Tibial nerve (tissue), 4 donors: Measurements from ENCODE around the gene EFCAB6. TPM values are rescaled to one million over a fixed set of nuclear protein-coding genes. Genes with fewer than 3 reads are reported as not detected.

Source experiments
- DNase-seq, 2 donors: peaks; one replicate each; pipeline ENCODE4 v3.0.0-alpha.2; 2019; ENCODE audit warnings: low spot score in 2 of 2
- H3K27ac ChIP-seq, 4 donors: fragments of 200-600 bp; sonication (generic) in 3 of 4; one replicate each; pipeline ENCODE4 v1.5.1; 2017 to 2019; ENCODE audit warnings: mild to moderate bottlenecking in 1 of 4
- H3K27me3 ChIP-seq, 2 donors: fragments of 200-600 bp; sonication (generic) in 1 of 2; one replicate each; pipeline versions ENCODE4 v1.5.1 to v1.6.0; 2017 to 2019
- H3K36me3 ChIP-seq, 3 donors: fragments of 200-600 bp; sonication (generic); one replicate each; pipeline ENCODE4 v1.5.1; 2018 to 2019
- H3K4me1 ChIP-seq, 4 donors: fragments of 200-600 bp; sonication (generic) in 3 of 4; one replicate each; pipeline ENCODE4 v1.5.1; 2017 to 2019
- H3K4me3 ChIP-seq, 4 donors: fragments of 200-600 bp; sonication (generic) in 3 of 4; one replicate each; pipeline ENCODE4 v1.5.1; 2017 to 2019; ENCODE audit warnings: mild to moderate bottlenecking in 1 of 4, moderate library complexity in 1 of 4
- H3K9me3 ChIP-seq, 4 donors: fragments of 200-600 bp; sonication (generic) in 3 of 4; one replicate each; pipeline ENCODE4 v1.5.1; 2017 to 2019
- EP300 ChIP-seq, 2 donors: sonication (generic); formaldehyde crosslinking; IDR thresholded peaks; one replicate each; pipeline ENCODE4 v1.6.1; 2017; ENCODE audit warnings: antibody characterized with exemption in 2 of 2, mild to moderate bottlenecking in 1 of 2
- POLR2A ChIP-seq, 2 donors: fragments of 450-650 bp; IDR thresholded peaks; one replicate each; pipeline ENCODE4 v1.6.1; 2017; ENCODE audit warnings: antibody characterized with exemption in 2 of 2, mild to moderate bottlenecking in 2 of 2, moderate library complexity in 2 of 2
- WGBS, 2 donors: methylation state at CpG; one replicate each; pipeline ENCODE4 v1.1.5; 2018; 5-methylcytosine and 5-hydroxymethylcytosine counted together
- total RNA-seq, 4 donors: library from RNA; depleted of rRNA; stranded (reverse); fragments of >200 nt; gene quantifications; one replicate each; pipeline ENCODE4 v1.1.0, GENCODE V29; 2016
- TF ChIP-seq, protein P1 (sequence below), 5 experiments: fragments of 200-600 bp in 3 of 5; fragments of 450-650 bp in 2 of 5; sonication (generic) in 3 of 5; IDR thresholded peaks; one replicate each; pipeline ENCODE4 v1.5.1; 2016 to 2019; ENCODE audit warnings: antibody characterized with exemption in 5 of 5, mild to moderate bottlenecking in 3 of 5, moderate library complexity in 2 of 5

The EFCAB6 gene
- total RNA-seq, 4 donors from 2014 or later, result 3.3 to 9.2 (median 6.8) TPM

DNA sequence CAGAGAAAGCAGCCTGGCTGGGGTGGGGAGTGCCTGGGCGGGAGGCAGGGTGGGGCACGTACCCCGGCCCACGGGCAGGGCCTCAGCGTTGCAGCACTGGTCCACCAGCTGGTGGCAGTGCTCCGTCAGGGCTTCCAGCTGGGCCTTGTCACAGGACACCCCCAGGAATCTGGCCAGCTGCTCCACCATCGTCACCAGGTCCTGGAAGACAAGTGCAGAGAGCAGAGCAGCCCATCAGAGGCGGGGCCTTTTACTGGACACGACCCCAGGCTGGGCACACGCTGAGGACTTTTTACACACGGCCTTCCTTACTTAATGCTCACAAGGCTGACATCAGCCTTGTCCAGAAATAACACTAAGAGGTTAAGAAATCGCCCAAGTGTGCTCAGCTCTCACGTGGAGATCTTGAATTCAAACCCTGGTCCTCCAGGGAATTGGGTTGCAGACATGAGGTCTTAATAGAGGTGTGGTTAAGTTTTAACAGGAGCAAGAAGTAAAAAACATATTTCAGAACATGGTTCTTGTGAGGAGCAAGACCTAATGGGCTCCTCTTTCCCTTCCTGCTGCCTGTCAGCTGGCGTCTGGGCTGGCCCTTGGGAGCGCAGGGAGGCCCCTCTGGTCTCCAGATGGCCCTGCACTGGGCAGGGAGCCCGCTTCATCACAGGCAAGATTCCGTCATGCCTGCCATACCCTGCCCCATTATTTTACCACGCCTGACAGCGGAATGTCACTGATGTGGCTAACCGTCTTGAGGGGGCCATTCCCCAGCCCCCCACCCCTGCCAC is 17.1 kb upstream of the EFCAB6 start:
- WGBS, 2 donors, result 51 to 54% methylated on average over 18 to 20 of the region's 20 CpGs
- H3K27me3 ChIP-seq, result no peaks in the 10 kb centered on the region
- H3K36me3 ChIP-seq, result no peaks in the 10 kb centered on the region
- H3K4me3 ChIP-seq, result no peak overlapping the region
- peak overlapping the region; percentile 64 to 81 (median 72) for H3K27ac ChIP-seq
- TF ChIP-seq, protein P1, sequence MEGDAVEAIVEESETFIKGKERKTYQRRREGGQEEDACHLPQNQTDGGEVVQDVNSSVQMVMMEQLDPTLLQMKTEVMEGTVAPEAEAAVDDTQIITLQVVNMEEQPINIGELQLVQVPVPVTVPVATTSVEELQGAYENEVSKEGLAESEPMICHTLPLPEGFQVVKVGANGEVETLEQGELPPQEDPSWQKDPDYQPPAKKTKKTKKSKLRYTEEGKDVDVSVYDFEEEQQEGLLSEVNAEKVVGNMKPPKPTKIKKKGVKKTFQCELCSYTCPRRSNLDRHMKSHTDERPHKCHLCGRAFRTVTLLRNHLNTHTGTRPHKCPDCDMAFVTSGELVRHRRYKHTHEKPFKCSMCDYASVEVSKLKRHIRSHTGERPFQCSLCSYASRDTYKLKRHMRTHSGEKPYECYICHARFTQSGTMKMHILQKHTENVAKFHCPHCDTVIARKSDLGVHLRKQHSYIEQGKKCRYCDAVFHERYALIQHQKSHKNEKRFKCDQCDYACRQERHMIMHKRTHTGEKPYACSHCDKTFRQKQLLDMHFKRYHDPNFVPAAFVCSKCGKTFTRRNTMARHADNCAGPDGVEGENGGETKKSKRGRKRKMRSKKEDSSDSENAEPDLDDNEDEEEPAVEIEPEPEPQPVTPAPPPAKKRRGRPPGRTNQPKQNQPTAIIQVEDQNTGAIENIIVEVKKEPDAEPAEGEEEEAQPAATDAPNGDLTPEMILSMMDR (IDR thresholded peaks at IDR 0.05), result peak in 1 of 5 experiments; percentile 16
- no peak for TF ChIP-seq POLR2A (IDR thresholded peaks at IDR 0.05)
- TF ChIP-seq EP300 (IDR thresholded peaks at IDR 0.05), result peak; percentile 64 to 82
- peak; percentile 65 to 69 for DNase-seq
- H3K4me1 ChIP-seq, result peaks cover 0 to 30% (median 7%) of the 10 kb centered on the region in 4 donors
- no peaks in the 10 kb centered on the region for H3K9me3 ChIP-seq

DNA sequence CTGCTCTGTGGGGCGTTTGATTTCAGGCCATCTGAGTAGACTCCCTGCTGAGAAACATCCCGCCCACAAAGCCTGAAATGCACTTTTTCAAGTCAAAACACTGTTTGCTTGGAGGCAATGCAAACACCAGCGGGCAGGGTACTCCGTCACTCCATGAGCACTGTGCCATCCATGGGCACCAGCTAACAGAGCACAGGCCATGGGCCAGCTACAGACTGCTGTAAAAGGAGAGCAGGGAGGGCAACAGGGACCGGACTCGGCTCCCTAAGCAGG is 16.6 kb upstream of the EFCAB6 start:
- Histone ChIP-seq H3K27ac (peak overlapping the region in 3 of 4 donors; percentile 32 to 81 (median 67)), H3K9me3 (no peaks in the 10 kb centered on the region), H3K36me3 (no peaks in the 10 kb centered on the region), H3K4me1 (peaks cover 0 to 30% (median 7%) of the 10 kb centered on the region in 4 donors), H3K4me3 (no peak overlapping the region), H3K27me3 (peaks cover 0 to 5% of the 10 kb centered on the region in 2 donors)
- WGBS, 2 donors, result 74 to 77% methylated on average over 6 of the region's 6 CpGs
- no peak for DNase-seq
- TF ChIP-seq EP300 (IDR thresholded peaks at IDR 0.05), result no peak
- TF ChIP-seq POLR2A (IDR thresholded peaks at IDR 0.05), result no peak
- TF ChIP-seq, protein P1 (IDR thresholded peaks at IDR 0.05), result no peak

- no peaks in the 10 kb centered on the region for H3K9me3 ChIP-seq
- 70 to 72% methylated on average over 11 to 16 of the region's 16 CpGs for WGBS, 2 donors
- peak overlapping the region in 1 of 4 donors; percentile 81 for H3K27ac ChIP-seq
- no peak overlapping the region for H3K4me3 ChIP-seq
- no peak for TF ChIP-seq POLR2A (IDR thresholded peaks at IDR 0.05)
- TF ChIP-seq EP300 (IDR thresholded peaks at IDR 0.05), result no peak
- TF ChIP-seq, protein P1 (IDR thresholded peaks at IDR 0.05), result no peak
- peaks cover 0 to 30% (median 7%) of the 10 kb centered on the region in 4 donors for H3K4me1 ChIP-seq
- no peaks in the 10 kb centered on the region for H3K36me3 ChIP-seq
- DNase-seq, result no peak
- H3K27me3 ChIP-seq, result peaks cover 0 to 10% of the 10 kb centered on the region in 2 donors
Measured at GRCh38 chr22:43827926-43828724, 16.0 kb upstream of the EFCAB6 start.

DNA sequence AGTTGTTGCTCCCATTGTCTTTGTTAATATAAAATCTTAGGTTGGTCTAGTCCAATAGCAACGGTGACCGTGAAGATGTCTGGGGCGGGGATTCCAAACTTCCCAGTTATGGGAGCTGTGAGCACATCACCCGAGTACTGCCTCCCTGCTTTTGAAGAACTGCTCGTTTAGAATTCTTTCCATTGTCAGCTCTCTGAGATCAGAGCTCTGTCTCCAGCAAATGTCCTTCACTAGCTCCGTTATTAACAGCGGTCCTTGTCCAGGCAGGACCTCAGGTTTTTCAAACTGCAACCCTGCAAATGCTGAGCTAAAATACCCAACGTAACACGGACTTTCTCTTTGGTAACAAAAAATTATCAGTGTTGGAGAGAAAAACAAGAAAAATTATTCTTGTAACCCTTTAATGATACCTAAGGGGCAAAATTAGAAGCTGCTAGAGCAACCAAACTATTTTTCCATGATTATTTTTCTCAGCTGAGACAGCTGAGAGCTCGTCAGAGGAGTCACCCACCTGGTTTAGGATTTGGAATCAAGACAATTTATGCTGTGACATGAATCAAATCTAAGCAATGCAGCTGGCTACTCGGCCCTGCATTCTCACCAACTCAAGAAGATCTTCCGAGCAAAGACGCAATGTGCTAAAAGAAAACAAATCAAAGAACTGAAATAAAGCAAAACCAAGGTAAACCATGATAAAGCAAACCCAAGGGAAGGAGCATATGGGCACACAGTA is 15.1 kb upstream of the EFCAB6 start:
- 59 to 68% methylated on average over 13 of the region's 13 CpGs for WGBS, 2 donors
- H3K27me3 ChIP-seq, result peaks cover 0 to 14% of the 10 kb centered on the region in 2 donors
- no peak overlapping the region for H3K27ac ChIP-seq
- H3K4me3 ChIP-seq, result no peak overlapping the region
- no peak for DNase-seq
- H3K4me1 ChIP-seq, result peaks cover 0 to 30% (median 7%) of the 10 kb centered on the region in 4 donors
- no peaks in the 10 kb centered on the region for H3K36me3 ChIP-seq
- no peak for TF ChIP-seq POLR2A (IDR thresholded peaks at IDR 0.05)
- TF ChIP-seq, protein P1 (IDR thresholded peaks at IDR 0.05), result no peak
- TF ChIP-seq EP300 (IDR thresholded peaks at IDR 0.05), result no peak
- H3K9me3 ChIP-seq, result no peaks in the 10 kb centered on the region
